H1 (cell line): ENCODE results near the gene EPHA6. TPM values are rescaled to one million over a fixed set of nuclear protein-coding genes. Genes with fewer than 3 reads are reported as not detected.

Experiments
- ASH2L ChIP-seq: fragments of 200-600, 300-600 bp; sonication (generic); IDR thresholded peaks from one replicate; pipeline ENCODE4 v1.7.1; 2017; ENCODE audit warnings: low read length
- CHD2 ChIP-seq: IDR thresholded peaks from 2 replicates; pipeline ENCODE4 v1.6.1; 2012; ENCODE audit warnings: low read length, improper control_type of control experiment
- EP300 ChIP-seq, 2 experiments: IDR thresholded peaks; 1 replicate in 1 of 2; 2 replicates in 1 of 2; pipeline ENCODE4 v1.6.1; 2011 to 2012; ENCODE audit warnings: low read depth in 2 of 2, low read length in 2 of 2, mild to moderate bottlenecking in 2 of 2, borderline replicate concordance in 1 of 2, inconsistent platforms in 1 of 2, moderate library complexity in 1 of 2
- JUN ChIP-seq: IDR thresholded peaks from 2 replicates; pipeline ENCODE4 v1.6.1; 2011; ENCODE audit warnings: low read depth, mild to moderate bottlenecking, improper control_type of control experiment, low read length
- RAD21 ChIP-seq, 2 experiments: IDR thresholded peaks in 1 of 2; conservative IDR thresholded peaks in 1 of 2; 2 replicates each; pipeline ENCODE4 v1.6.1; 2011; ENCODE audit warnings: low read depth in 2 of 2, low read length in 2 of 2, improper control_type of control experiment in 1 of 2, inconsistent platforms in 1 of 2, mild to moderate bottlenecking in 1 of 2, moderate library complexity in 1 of 2
- RXRA ChIP-seq: IDR thresholded peaks from 2 replicates; pipeline ENCODE4 v1.6.1; 2011; ENCODE audit warnings: low read depth, mild to moderate bottlenecking, low read length, moderate library complexity; ENCODE audit not compliant: insufficient read depth
- SIN3A ChIP-seq, 2 experiments: IDR thresholded peaks in 1 of 2; conservative IDR thresholded peaks in 1 of 2; 2 replicates each; pipeline ENCODE4 v1.6.1; 2011 to 2012; ENCODE audit warnings: low read length in 2 of 2, improper control_type of control experiment in 1 of 2, low read depth in 1 of 2, mild to moderate bottlenecking in 1 of 2
- TCF12 ChIP-seq: IDR thresholded peaks from 2 replicates; pipeline ENCODE4 v1.6.1; 2011; ENCODE audit warnings: low read depth, mild to moderate bottlenecking, low read length
- polyA plus RNA-seq, 7 experiments: library from polyadenylated mRNA; depleted of rRNA in 3 of 7; stranded (reverse) in 5 of 7; unstranded in 2 of 7; fragments of >200 nt in 5 of 7; fragments of 200-250 nt in 2 of 7; gene quantifications; 1 replicate in 5 of 7; 2 replicates in 1 of 7; 4 replicates in 1 of 7; pipeline versions ENCODE4 v1.2.1 to v1.2.3, GENCODE V29; 2011 to 2013; ENCODE audit warnings: missing spikeins in 2 of 7, mixed read lengths in 2 of 7
- total RNA-seq: library from RNA; stranded (reverse); fragmentation: NEBNext Ultra II Directional; extraction: Animal tissue kit (Norgen Biotek cat#: 25700); gene quantifications from 2 replicates; pipeline ENCODE4 v1.2.1, GENCODE V29; 2021
- TF ChIP-seq, protein P1 (sequence below): IDR thresholded peaks from 2 replicates; pipeline ENCODE4 v1.6.1; 2012; ENCODE audit warnings: inconsistent platforms

EPHA6 gene
- total and polyA plus RNA-seq, 2 of the 8 experiments (the other 6 are each of a cell fraction or from before 2014, with no cell fraction given) = 0.83 to 3.2 TPM

DNA sequence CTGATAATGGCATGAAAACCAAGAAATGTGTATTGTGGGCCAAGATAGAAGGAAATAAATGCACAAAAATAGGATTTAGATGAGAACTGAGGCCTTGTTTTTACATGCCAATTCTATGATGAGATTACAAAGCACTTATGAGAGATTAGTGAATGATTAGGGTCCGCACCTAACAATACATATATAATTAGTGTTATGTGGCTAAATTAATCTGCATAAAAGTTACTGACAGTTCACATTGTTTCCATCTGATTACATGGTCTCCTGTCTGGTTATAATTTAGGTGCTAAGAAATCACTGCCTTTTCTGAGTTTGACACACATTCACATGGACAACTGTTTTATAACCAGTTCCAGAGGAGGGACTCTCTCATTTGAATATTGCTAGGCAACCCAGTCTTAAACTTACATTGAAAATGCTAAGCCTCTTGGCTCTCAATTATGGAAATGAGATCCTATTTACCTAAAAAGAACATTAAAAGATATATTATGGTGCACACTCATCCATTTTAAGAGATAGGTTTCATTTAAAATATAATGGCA, 833.1 kb downstream of the EPHA6 start (continued):
- TF ChIP-seq EP300 (IDR thresholded peaks at IDR 0.05; ENCODE audit: borderline replicate concordance in 1 of 2, low read depth in 2 of 2, low read length in 2 of 2) = no peak
- no peak for TF ChIP-seq TCF12
- TF ChIP-seq JUN = no peak
- TF ChIP-seq, protein P1, sequence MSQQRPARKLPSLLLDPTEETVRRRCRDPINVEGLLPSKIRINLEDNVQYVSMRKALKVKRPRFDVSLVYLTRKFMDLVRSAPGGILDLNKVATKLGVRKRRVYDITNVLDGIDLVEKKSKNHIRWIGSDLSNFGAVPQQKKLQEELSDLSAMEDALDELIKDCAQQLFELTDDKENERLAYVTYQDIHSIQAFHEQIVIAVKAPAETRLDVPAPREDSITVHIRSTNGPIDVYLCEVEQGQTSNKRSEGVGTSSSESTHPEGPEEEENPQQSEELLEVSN = no peak
- TF ChIP-seq RAD21 (IDR thresholded peaks at IDR 0.05 in 1 of 2, conservative IDR thresholded peaks at IDR 0.05 in 1 of 2; ENCODE audit: low read depth in 2 of 2, low read length in 2 of 2) = no peak
- TF ChIP-seq ASH2L = no peak
- TF ChIP-seq CHD2 = no peak
- TF ChIP-seq SIN3A (conservative IDR thresholded peaks at IDR 0.05 in 1 of 2, IDR thresholded peaks at IDR 0.05 in 1 of 2; ENCODE audit: low read depth in 1 of 2, low read length in 2 of 2) = no peak
- TF ChIP-seq RXRA = no peak
